HEK293 (cell line): ENCODE measurements around the gene CEP112.

Source experiments
- CTCF ChIA-PET: fragments of 350-600 bp; formaldehyde crosslinking; extraction: SDS; loops from one replicate; lab custom pipeline; 2021; ENCODE audit warnings: antibody characterized with exemption; lab: Yijun Ruan, JAX
- POLR2A ChIA-PET: fragments of 300-600 bp; formaldehyde crosslinking; extraction: SDS; loops from one replicate; lab custom pipeline; 2020; ENCODE audit warnings: antibody characterized with exemption, inconsistent platforms; lab: Yijun Ruan, JAX
- H3K27ac ChIP-seq: fragments of 200-500 bp; sonication (Bioruptor generic); 2 replicates; pipeline ENCODE4 v1.5.1; 2014; ENCODE audit warnings: low read depth, low read length, control low read depth, inconsistent platforms; ENCODE audit errors: extremely low read depth
- H3K36me3 ChIP-seq, 2 experiments: fragments of 200-500 bp in 1 of 2; sonication (Bioruptor generic) in 1 of 2; 1 replicate in 1 of 2; 2 replicates in 1 of 2; pipeline ENCODE4 v1.5.1; 2014 to 2017; ENCODE audit warnings: inconsistent platforms in 2 of 2, low read length in 2 of 2; ENCODE audit not compliant: control insufficient read depth in 2 of 2, insufficient read depth in 1 of 2
- H3K4me1 ChIP-seq: fragments of 200-500 bp; sonication (Bioruptor generic); 2 replicates; pipeline ENCODE4 v1.5.1; 2014; ENCODE audit warnings: mild to moderate bottlenecking, low read length, inconsistent platforms; ENCODE audit not compliant: control insufficient read depth, insufficient read depth
- H3K4me3 ChIP-seq: 2 replicates; pipeline ENCODE4 v1.5.1; 2011; ENCODE audit warnings: low read depth, mild to moderate bottlenecking, control low read depth, low read length, moderate library complexity
- H3K9me3 ChIP-seq: fragments of 200-500 bp; sonication (Bioruptor generic); 2 replicates; pipeline ENCODE4 v1.5.1; 2014; ENCODE audit warnings: low read depth, low read length, inconsistent platforms; ENCODE audit not compliant: control insufficient read depth, insufficient read depth
- HOXA7 ChIP-seq: sonication (generic); formaldehyde crosslinking; IDR thresholded peaks from 2 replicates; pipeline ENCODE4 v1.8.1; 2022; ENCODE audit warnings: missing genetic modification reagents, borderline replicate concordance
- RBAK ChIP-seq: fragments of 450-650 bp; formaldehyde crosslinking; IDR thresholded peaks from 2 replicates; pipeline ENCODE4 v1.5.1; 2016; ENCODE audit warnings: missing biosample characterization, missing genetic modification characterization
- SCRT1 ChIP-seq: fragments of 450-650 bp; formaldehyde crosslinking; IDR thresholded peaks from 2 replicates; pipeline ENCODE4 v1.5.1; 2016; ENCODE audit warnings: missing biosample characterization, missing genetic modification characterization, borderline replicate concordance
- SCRT2 ChIP-seq: fragments of 450-650 bp; formaldehyde crosslinking; IDR thresholded peaks from 2 replicates; pipeline ENCODE4 v1.5.1; 2016; ENCODE audit warnings: missing biosample characterization, missing genetic modification characterization
- SP7 ChIP-seq: fragments of 450-650 bp; formaldehyde crosslinking; IDR thresholded peaks from 2 replicates; pipeline ENCODE4 v1.5.1; 2016; ENCODE audit warnings: missing biosample characterization, missing genetic modification characterization
- WT1 ChIP-seq: fragments of 450-650 bp; formaldehyde crosslinking; IDR thresholded peaks from 2 replicates; pipeline ENCODE4 v1.5.1; 2016; ENCODE audit warnings: missing biosample characterization, missing genetic modification characterization
- YY2 ChIP-seq: fragments of 450-650 bp; formaldehyde crosslinking; IDR thresholded peaks from 2 replicates; pipeline ENCODE4 v1.5.1; 2016; ENCODE audit warnings: missing biosample characterization, missing genetic modification characterization
- ZBTB17 ChIP-seq: fragments of 450-650 bp; formaldehyde crosslinking; IDR thresholded peaks from 2 replicates; pipeline ENCODE4 v1.5.1; 2016; ENCODE audit warnings: missing biosample characterization, missing genetic modification characterization
- ZBTB26 ChIP-seq: fragments of 450-650 bp; formaldehyde crosslinking; optimal IDR thresholded peaks from 2 replicates; pipeline ENCODE3; 2016; ENCODE audit warnings: missing biosample characterization, mild to moderate bottlenecking, missing genetic modification characterization
- ZBTB49 ChIP-seq: fragments of 450-650 bp; formaldehyde crosslinking; IDR thresholded peaks from 2 replicates; pipeline ENCODE4 v1.5.1; 2016; ENCODE audit warnings: missing biosample characterization, missing genetic modification characterization, low read depth
- ZNF140 ChIP-seq: fragments of 450-650 bp; formaldehyde crosslinking; IDR thresholded peaks from 2 replicates; pipeline ENCODE4 v1.5.1; 2016; ENCODE audit warnings: missing biosample characterization, missing genetic modification characterization
- ZNF155 ChIP-seq: fragments of 450-650 bp; formaldehyde crosslinking; IDR thresholded peaks from 2 replicates; pipeline ENCODE4 v1.5.1; 2016; ENCODE audit warnings: missing biosample characterization, missing genetic modification characterization
- ZNF324 ChIP-seq: fragments of 450-650 bp; formaldehyde crosslinking; IDR thresholded peaks from 2 replicates; pipeline ENCODE4 v1.5.1; 2016; ENCODE audit warnings: missing biosample characterization, missing genetic modification characterization
- ZNF341 ChIP-seq: fragments of 450-650 bp; formaldehyde crosslinking; IDR thresholded peaks from 2 replicates; pipeline ENCODE4; 2016; ENCODE audit warnings: low read depth, missing biosample characterization, missing genetic modification characterization
- ZNF404 ChIP-seq: fragments of 450-650 bp; formaldehyde crosslinking; IDR thresholded peaks from 2 replicates; pipeline ENCODE4 v1.5.1; 2017; ENCODE audit warnings: missing biosample characterization, missing genetic modification characterization
- ZNF48 ChIP-seq: fragments of 450-650 bp; formaldehyde crosslinking; IDR thresholded peaks from 2 replicates; pipeline ENCODE4 v1.5.1; 2016; ENCODE audit warnings: missing biosample characterization, missing genetic modification characterization
- ZNF488 ChIP-seq: fragments of 450-650 bp; formaldehyde crosslinking; IDR thresholded peaks from 2 replicates; pipeline ENCODE4 v1.5.1; 2016; ENCODE audit warnings: missing biosample characterization, missing genetic modification characterization
- ZNF530 ChIP-seq: fragments of 450-650 bp; formaldehyde crosslinking; IDR thresholded peaks from 2 replicates; pipeline ENCODE4 v1.5.1; 2016; ENCODE audit warnings: low read depth, missing biosample characterization, missing genetic modification characterization
- ZNF561 ChIP-seq: fragments of 450-650 bp; IDR thresholded peaks from 2 replicates; pipeline ENCODE4 v1.5.1; 2018; ENCODE audit warnings: missing biosample characterization, missing genetic modification characterization, borderline replicate concordance
- ZNF654 ChIP-seq: fragments of 450-650 bp; formaldehyde crosslinking; IDR thresholded peaks from 2 replicates; pipeline ENCODE4 v1.5.1; 2016; ENCODE audit warnings: low read depth, missing biosample characterization, missing genetic modification characterization
- ZNF658 ChIP-seq: fragments of 450-650 bp; formaldehyde crosslinking; IDR thresholded peaks from 2 replicates; pipeline ENCODE4; 2016; ENCODE audit warnings: missing biosample characterization, missing genetic modification characterization
- ZNF660 ChIP-seq: fragments of 450-650 bp; IDR thresholded peaks from 2 replicates; pipeline ENCODE4 v1.5.1; 2018; ENCODE audit warnings: missing biosample characterization, mild to moderate bottlenecking, missing genetic modification characterization
- ZNF776 ChIP-seq: fragments of 450-650 bp; formaldehyde crosslinking; IDR thresholded peaks from 2 replicates; pipeline ENCODE4 v1.5.0; 2017; ENCODE audit warnings: missing biosample characterization, missing genetic modification characterization, borderline replicate concordance
- ZSCAN5A ChIP-seq: fragments of 450-650 bp; formaldehyde crosslinking; IDR thresholded peaks from 2 replicates; pipeline ENCODE4 v1.5.1; 2016; ENCODE audit warnings: missing biosample characterization, missing genetic modification characterization

Gene CEP112

GRCh38 chr17:65797809-65798208 is 394.1 kb downstream of the CEP112 start:
- Histone ChIP-seq H3K4me3 (no peak overlapping the region), H3K27ac (no peak overlapping the region), H3K4me1 (no peaks in the 10 kb centered on the region), H3K9me3 (no peaks in the 10 kb centered on the region), H3K36me3 (no peaks in the 10 kb centered on the region)
- TF ChIP-seq ZNF530 (no peak), ZNF776 (tag by site-specific recombination) (0 out of 2 replicates have a peak, but pooled peaks have one; percentile 64)
- ChIA-PET CTCF (interaction anchor here (0.6 to 5.6 kb wide), 21 partner anchors 8 to 876 kb away, joined by 3 to 31 read pairs (median 4); no protein-coding TSS in a partner anchor), POLR2A (no interaction called here)

GRCh38 chr17:65797101-65797500 is 394.8 kb downstream of the CEP112 start:
- H3K4me1 ChIP-seq: no peaks in the 10 kb centered on the region
- no peaks in the 10 kb centered on the region for H3K36me3 ChIP-seq
- no peak overlapping the region for H3K27ac ChIP-seq
- CTCF ChIA-PET: interaction anchor here (0.6 to 5.6 kb wide), 22 partner anchors 10 to 877 kb away, joined by 3 to 31 read pairs (median 4); no protein-coding TSS in a partner anchor
- no peaks in the 10 kb centered on the region for H3K9me3 ChIP-seq
- no peak overlapping the region for H3K4me3 ChIP-seq
- no peak for TF ChIP-seq ZNF155 (tag by site-specific recombination)
- peak; percentile 39; the same call in 1 of the 2 replicates for TF ChIP-seq SCRT2 (tag by site-specific recombination)
- TF ChIP-seq, all 188 proteins: peak for 1
- POLR2A ChIA-PET: no interaction called here

- no peak overlapping the region for H3K27ac ChIP-seq
- no peaks in the 10 kb centered on the region for H3K9me3 ChIP-seq
- no peak overlapping the region for H3K4me3 ChIP-seq
- TF ChIP-seq SCRT1 (peak; percentile 67; the same call in 1 of the 2 replicates), SCRT2 (tag by site-specific recombination) (peak; percentile 64), ZBTB26 (tag by site-specific recombination) (no peak), ZNF654 (tag by site-specific recombination) (peak; percentile 26; the same call in 1 of the 2 replicates), ZNF660 (tag by site-specific recombination) (no peak)
- no peaks in the 10 kb centered on the region for H3K36me3 ChIP-seq
- ChIA-PET POLR2A (no interaction called here), CTCF (interaction anchor here (0.6 to 5.6 kb wide), 14 partner anchors 8 to 678 kb away, joined by 3 to 31 read pairs (median 4); no protein-coding TSS in a partner anchor)
- no peaks in the 10 kb centered on the region for H3K4me1 ChIP-seq
Measured at GRCh38 chr17:65794572-65794971, 397.4 kb downstream of the CEP112 start.

GRCh38 chr17:65790241-65790640 is 401.7 kb downstream of the CEP112 start:
- H3K36me3 ChIP-seq: no peaks in the 10 kb centered on the region
- POLR2A ChIA-PET: no interaction called here
- no peaks in the 10 kb centered on the region for H3K4me1 ChIP-seq
- H3K27ac ChIP-seq: no peak overlapping the region
- CTCF ChIA-PET: interaction anchor here (0.8 to 2.1 kb wide), 3 partner anchors 8 to 496 kb away, joined by 3 to 5 read pairs (median 4); no protein-coding TSS in a partner anchor
- H3K9me3 ChIP-seq: no peaks in the 10 kb centered on the region
- H3K4me3 ChIP-seq: no peak overlapping the region
- TF ChIP-seq HOXA7 (CRISPR knock-in tag) (no peak), ZNF341 (tag by site-specific recombination) (no peak), ZNF404 (tag by site-specific recombination) (no peak), ZNF488 (tag by site-specific recombination) (no peak), ZNF561 (no peak), ZNF660 (tag by site-specific recombination) (no peak), YY2 (tag by site-specific recombination) (no peak), ZNF140 (no peak), ZBTB49 (tag by site-specific recombination) (no peak), SP7 (tag by site-specific recombination) (no peak), ZNF48 (tag by site-specific recombination) (no peak), ZNF324 (tag by site-specific recombination) (no peak), ZBTB17 (no peak), ZSCAN5A (tag by site-specific recombination) (no peak), WT1 (tag by site-specific recombination) (no peak), ZNF658 (tag by site-specific recombination) (no peak), RBAK (tag by site-specific recombination) (no peak)
